Keratinocyte (primary cell): Measurements from ENCODE around the gene NTHL1.

ENCODE experiments used
- EZH2 ChIP-seq: IDR thresholded peaks from one replicate; pipeline ENCODE4 v1.6.1; 2012; ENCODE audit warnings: inconsistent platforms, mild to moderate bottlenecking, low read length, moderate library complexity
- TF ChIP-seq, protein P1 (sequence below), 3 experiments: IDR thresholded peaks in 1 of 3; conservative IDR thresholded peaks in 1 of 3; optimal IDR thresholded peaks in 1 of 3; 2 replicates in 2 of 3; 3 replicates in 1 of 3; pipeline versions ENCODE3 to v1.5.1; 2011; ENCODE audit warnings: low read length in 3 of 3, mild to moderate bottlenecking in 3 of 3, moderate library complexity in 2 of 3, control low read depth in 1 of 3, inconsistent platforms in 1 of 3; ENCODE audit not compliant: insufficient read depth in 2 of 3; ENCODE audit errors: extremely low read depth in 1 of 3

- TF ChIP-seq, protein P1, sequence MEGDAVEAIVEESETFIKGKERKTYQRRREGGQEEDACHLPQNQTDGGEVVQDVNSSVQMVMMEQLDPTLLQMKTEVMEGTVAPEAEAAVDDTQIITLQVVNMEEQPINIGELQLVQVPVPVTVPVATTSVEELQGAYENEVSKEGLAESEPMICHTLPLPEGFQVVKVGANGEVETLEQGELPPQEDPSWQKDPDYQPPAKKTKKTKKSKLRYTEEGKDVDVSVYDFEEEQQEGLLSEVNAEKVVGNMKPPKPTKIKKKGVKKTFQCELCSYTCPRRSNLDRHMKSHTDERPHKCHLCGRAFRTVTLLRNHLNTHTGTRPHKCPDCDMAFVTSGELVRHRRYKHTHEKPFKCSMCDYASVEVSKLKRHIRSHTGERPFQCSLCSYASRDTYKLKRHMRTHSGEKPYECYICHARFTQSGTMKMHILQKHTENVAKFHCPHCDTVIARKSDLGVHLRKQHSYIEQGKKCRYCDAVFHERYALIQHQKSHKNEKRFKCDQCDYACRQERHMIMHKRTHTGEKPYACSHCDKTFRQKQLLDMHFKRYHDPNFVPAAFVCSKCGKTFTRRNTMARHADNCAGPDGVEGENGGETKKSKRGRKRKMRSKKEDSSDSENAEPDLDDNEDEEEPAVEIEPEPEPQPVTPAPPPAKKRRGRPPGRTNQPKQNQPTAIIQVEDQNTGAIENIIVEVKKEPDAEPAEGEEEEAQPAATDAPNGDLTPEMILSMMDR (optimal IDR thresholded peaks at IDR 0.05 in 1 of 3, IDR thresholded peaks at IDR 0.05 in 1 of 3, conservative IDR thresholded peaks at IDR 0.05 in 1 of 3; ENCODE audit: extremely low read depth in 1 of 3, insufficient read depth in 2 of 3, low read length in 3 of 3) = no peak
- TF ChIP-seq EZH2 = no peak
Observed at GRCh38 chr16:2083876-2084780, 36.5 kb upstream of the NTHL1 start.
